GM10266 (cell line): ENCODE results near the gene DUT.
"Not testable (repeated sequence)": the region's sequence is repeated elsewhere in the genome, so short reads cannot be mapped to it uniquely, and the experiment has no call there.

Experiments used
- DNase-seq: peaks from one replicate; pipeline ENCODE4 v3.0.0; 2012; ENCODE audit errors: extremely low spot score
- CTCF ChIP-seq: IDR thresholded peaks from 2 replicates; pipeline ENCODE4 v1.5.1; 2012; ENCODE audit warnings: mild to moderate bottlenecking, low read depth; ENCODE audit not compliant: control insufficient read depth, insufficient read depth; ENCODE audit errors: missing control alignments

The DUT gene

GRCh38 chr15:48313216-48313615, 18.0 kb upstream of the DUT start:
- TF ChIP-seq CTCF: no peak
- no peak for DNase-seq

- no peak for DNase-seq
- TF ChIP-seq CTCF: no peak
These were observed 16.2 kb upstream of the DUT start for GRCh38 chr15:48315041-48315440.

- no peak for TF ChIP-seq CTCF
- DNase-seq: no peak
These were observed 14.0 kb upstream of the DUT start for GRCh38 chr15:48317221-48317620.

GRCh38 chr15:48318131-48318530, 13.1 kb upstream of the DUT start:
- no peak for DNase-seq

GRCh38 chr15:48323294-48323693, 7.9 kb upstream of the DUT start:
- DNase-seq: no peak
- TF ChIP-seq CTCF: no peak

More at GRCh38 chr15:48318131-48318530, 13.1 kb upstream of the DUT start:
- no peak for TF ChIP-seq CTCF

GRCh38 chr15:48324949-48325348, 6.3 kb upstream of the DUT start:
- DNase-seq: no peak
- no peak for TF ChIP-seq CTCF

GRCh38 chr15:48325400-48325799, 5.8 kb upstream of the DUT start:
- no peak for DNase-seq
- no peak for TF ChIP-seq CTCF

- DNase-seq: not testable (repeated sequence)
These were observed 5.0 kb upstream of the DUT start for GRCh38 chr15:48326180-48326579.
